Kidney tubule cell (primary cell): ENCODE data around the gene TCF4.

ENCODE experiments used
- DNase-seq: peaks from one replicate; pipeline ENCODE4 v3.0.0-alpha.2; 2018; ENCODE audit warnings: low spot score

Gene TCF4

GRCh38 chr18:55544014-55544413 lies 44.0 kb downstream of the TCF4 start:
- DNase-seq: no peak

GRCh38 chr18:55543130-55543704 lies 44.8 kb downstream of the TCF4 start:
- no peak for DNase-seq

GRCh38 chr18:55541571-55541970 lies 46.4 kb downstream of the TCF4 start:
- no peak for DNase-seq

- no peak for DNase-seq
Measured at GRCh38 chr18:55539240-55539639, 48.8 kb downstream of the TCF4 start.

GRCh38 chr18:55534996-55535395 lies 53.0 kb downstream of the TCF4 start:
- DNase-seq: no peak

GRCh38 chr18:55534547-55534946 lies 53.4 kb downstream of the TCF4 start:
- no peak for DNase-seq

DNA sequence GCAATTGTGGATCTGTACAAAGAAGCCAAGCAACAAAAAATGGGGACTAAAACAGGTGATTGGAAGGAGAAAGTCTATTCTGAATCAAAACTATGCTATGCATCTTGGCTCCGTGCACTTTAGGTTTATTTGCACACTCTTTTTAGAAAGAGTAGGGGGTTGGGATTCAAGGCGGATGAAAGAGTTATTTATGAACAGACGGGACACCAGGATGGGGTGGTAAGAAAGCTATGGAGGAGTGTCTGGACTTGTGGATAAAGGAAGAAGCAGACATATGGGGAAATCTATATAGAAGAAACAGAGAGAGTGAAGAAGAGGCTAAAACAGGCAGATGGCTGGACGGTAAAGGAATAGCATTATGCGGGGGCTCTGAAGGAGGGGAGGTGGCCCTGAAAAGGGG lies 57.8 kb downstream of the TCF4 start:
- no peak for DNase-seq

- DNase-seq: no peak
Measured at GRCh38 chr18:55529581-55529980, 58.4 kb downstream of the TCF4 start.

GRCh38 chr18:55525845-55526244 lies 62.1 kb downstream of the TCF4 start:
- no peak for DNase-seq

GRCh38 chr18:55524353-55525073 lies 63.5 kb downstream of the TCF4 start:
- DNase-seq: no peak

- no peak for DNase-seq
Measured at GRCh38 chr18:55523001-55523400, 65.0 kb downstream of the TCF4 start.

DNA sequence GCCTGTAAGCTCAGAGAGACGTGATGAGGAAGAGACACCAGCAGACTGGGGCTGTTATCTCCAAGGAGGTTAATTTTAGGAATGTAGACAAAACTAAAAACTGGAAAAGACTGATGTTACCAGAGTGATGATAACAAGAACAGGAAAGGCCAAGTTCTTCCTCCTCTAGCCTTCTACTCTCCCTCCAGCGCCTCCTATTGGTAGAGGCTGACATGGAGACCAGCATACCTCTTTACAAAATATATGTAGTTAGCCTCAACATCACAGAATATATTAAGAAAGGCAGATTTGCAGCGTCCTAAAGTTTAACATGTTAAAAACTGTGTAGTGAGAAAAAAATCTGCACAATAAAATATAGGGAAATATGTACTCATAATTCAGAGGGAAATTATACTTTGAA lies 66.0 kb downstream of the TCF4 start:
- peak; percentile 20 for DNase-seq

GRCh38 chr18:55517055-55517454 lies 70.9 kb downstream of the TCF4 start:
- DNase-seq: no peak

DNA sequence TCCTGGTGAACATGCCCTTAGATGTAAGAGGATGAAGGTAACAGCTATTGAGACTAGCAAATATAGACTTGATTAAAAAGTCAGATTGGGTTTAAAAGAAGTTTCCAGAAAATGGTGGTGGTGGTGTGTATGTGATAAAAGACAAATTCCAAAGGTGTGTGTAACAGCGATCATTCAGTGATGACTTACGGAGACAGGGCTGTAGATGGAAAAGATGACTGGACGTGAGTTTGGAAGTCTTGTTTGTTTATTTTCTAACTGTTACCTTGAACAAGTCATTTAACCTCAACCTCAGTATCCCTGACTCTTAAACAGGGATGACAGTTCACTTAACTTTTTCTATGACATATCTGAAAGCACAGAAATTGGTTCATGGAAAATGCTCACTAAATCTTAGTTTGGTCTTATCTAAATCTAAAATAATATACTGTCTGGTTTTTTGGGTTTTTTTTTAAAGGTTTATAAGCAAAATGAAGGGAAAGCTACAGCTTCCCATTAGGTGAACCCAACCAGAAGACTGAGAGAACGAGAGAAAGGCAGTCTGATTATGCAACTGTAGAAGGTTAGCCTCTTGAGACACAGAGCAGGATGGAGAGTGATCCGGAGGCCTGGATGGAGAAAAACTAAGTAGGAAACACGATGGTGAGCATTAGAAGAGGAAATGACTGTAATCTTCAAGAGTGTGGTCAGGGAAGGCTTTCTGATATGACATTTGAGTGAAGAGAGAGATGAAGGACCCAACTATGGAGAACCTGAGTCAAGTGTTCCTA lies 71.9 kb downstream of the TCF4 start:
- peak; percentile 63 for DNase-seq

- no peak for DNase-seq
Measured at GRCh38 chr18:55515214-55515613, 72.8 kb downstream of the TCF4 start.

DNA sequence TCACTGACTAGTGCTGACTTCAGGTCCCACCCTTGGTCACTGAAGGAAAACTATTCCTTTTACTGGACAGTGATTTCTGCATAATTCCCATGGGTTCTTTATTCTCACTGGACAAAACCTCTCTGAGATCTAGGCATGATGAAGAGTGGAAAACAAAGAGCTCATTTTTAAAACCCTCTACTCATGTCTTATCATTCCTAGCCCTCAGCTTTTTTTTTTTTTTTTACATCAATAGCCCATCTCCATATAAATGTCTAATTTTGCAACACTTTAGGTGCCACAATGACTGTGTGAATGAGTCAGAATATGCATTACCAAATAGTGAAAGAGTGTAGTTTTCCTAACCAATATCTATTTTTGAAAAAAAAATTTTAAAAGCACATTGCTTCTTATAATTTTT lies 74.8 kb downstream of the TCF4 start:
- no peak for DNase-seq

DNA sequence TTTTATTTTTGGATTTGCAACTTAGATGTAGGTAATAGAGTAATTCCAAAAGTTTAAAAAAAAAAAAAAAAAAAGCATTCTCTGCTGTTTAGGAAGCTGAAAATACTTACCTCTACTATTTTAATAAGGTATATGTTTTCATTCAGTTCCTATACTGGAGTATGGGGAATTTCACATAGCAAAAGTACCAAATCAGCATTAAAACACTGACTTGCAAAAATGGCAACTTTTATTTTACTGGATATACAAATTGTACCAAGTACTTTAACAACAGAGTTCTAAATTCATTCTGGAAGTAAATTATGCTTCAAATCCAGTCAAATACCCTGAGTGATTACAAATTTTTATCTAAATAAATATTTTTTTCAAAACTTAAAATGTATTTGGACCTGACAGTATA lies 76.7 kb downstream of the TCF4 start:
- no peak for DNase-seq

GRCh38 chr18:55510809-55511208 lies 77.2 kb downstream of the TCF4 start:
- DNase-seq: peak; percentile 20

- peak; percentile 89 for DNase-seq
Measured at GRCh38 chr18:55509631-55510324, 78.2 kb downstream of the TCF4 start.

DNA sequence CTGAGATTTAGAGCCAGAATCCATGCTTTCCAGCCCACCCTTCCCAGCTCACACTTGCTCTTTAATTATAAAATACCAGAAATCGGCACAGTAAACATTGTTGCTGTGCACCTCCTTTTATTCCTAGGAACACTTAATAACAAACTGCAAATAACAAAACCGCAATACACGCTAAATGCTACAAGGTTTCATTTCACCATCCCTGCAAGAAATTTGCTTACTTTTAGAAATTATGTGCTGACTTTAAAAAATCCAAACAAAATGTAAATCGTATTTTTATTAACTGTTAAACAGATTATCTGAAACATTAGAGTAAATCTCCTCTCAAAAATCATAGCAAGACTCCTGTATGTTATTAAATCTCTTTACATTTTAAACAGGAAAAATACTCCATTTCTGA lies 79.3 kb downstream of the TCF4 start:
- DNase-seq: no peak

GRCh38 chr18:55506074-55506473 lies 81.9 kb downstream of the TCF4 start:
- DNase-seq: peak; percentile 18

DNA sequence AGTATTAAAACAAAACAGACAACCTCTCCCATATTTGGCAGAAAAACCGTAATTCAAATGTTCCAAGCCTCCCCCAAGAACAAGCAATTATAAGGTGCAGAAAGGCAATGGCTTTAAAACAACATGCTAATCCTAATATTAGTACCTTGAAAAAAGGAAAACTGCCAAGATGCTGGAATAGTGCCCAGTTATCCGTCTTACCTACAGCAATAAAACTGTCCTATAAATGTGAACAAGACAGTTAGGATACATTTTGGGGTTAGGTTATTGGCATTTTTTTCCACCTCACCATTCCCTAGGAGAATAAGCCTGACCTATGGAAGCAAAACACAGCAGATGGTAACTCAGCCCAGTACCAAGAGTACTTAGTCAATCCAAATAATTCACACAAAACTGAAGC lies 83.2 kb downstream of the TCF4 start:
- DNase-seq: no peak
